Activated CD4-positive, alpha-beta memory T cell treated with anti-CD3 and anti-CD28 coated beads for 36 hours (primary cell): ENCODE measurements around the gene CLK1. TPM values are rescaled to one million over a fixed set of nuclear protein-coding genes. Genes with fewer than 3 reads are reported as not detected.
"Not testable (repeated sequence)": the region's sequence is repeated elsewhere in the genome, so short reads cannot be mapped to it uniquely, and the experiment has no call there.

Experiments
- CTCF ChIA-PET: fragments of 350-600 bp; sonication (Branson Sonifier 250); formaldehyde crosslinking; loops from one replicate; lab custom pipeline; 2021; ENCODE audit warnings: antibody characterized with exemption, inconsistent platforms; lab: Charles Lee
- POLR2A ChIA-PET: fragments of 350-600 bp; sonication (Branson Sonifier 250); formaldehyde crosslinking; loops from one replicate; lab custom pipeline; 2021; ENCODE audit warnings: antibody characterized with exemption; lab: Charles Lee
- DNase-seq: peaks from one replicate; pipeline ENCODE4 v3.0.0-alpha.2; 2020
- H3K27ac Mint-ChIP-seq: one replicate; pipeline ENCODE4 v1.8.0; 2021; ENCODE audit warnings: mixed read lengths
- H3K27me3 Mint-ChIP-seq: one replicate; pipeline ENCODE4 v1.8.0; 2021; ENCODE audit warnings: mixed read lengths
- H3K36me3 Mint-ChIP-seq: one replicate; pipeline ENCODE4 v1.8.0; 2021; ENCODE audit warnings: mixed read lengths
- H3K4me1 Mint-ChIP-seq: one replicate; pipeline ENCODE4 v1.8.0; 2021; ENCODE audit warnings: low read depth, mixed read lengths
- H3K4me3 Mint-ChIP-seq: one replicate; pipeline ENCODE4 v1.8.0; 2021; ENCODE audit warnings: mild to moderate bottlenecking, mixed read lengths
- H3K9me3 Mint-ChIP-seq: one replicate; pipeline ENCODE4 v1.8.0; 2021; ENCODE audit warnings: mixed read lengths
- intact Hi-C: fragments of 100-400 bp; cut with micrococcal nuclease; formaldehyde crosslinking; loops from one replicate; pipeline ENCODE4 v1.15.1; 2023
- total RNA-seq, 2 experiments: library from RNA; stranded (reverse); gene quantifications; one replicate each; pipeline ENCODE4 v1.2.3, GENCODE V29; 2021

CLK1 gene
- total RNA-seq: 100 to 1,000 TPM; 112 to 114 TPM

- peak within 1 kb of the TSS; percentile 87 for H3K4me3 Mint-ChIP-seq
- peaks cover 47% of the 10 kb centered on the region for H3K36me3 Mint-ChIP-seq
- H3K27me3 Mint-ChIP-seq: no peaks in the 10 kb centered on the region
- CTCF ChIA-PET: interaction anchor here (0.6 to 1.9 kb wide), 9 partner anchors 25 to 369 kb away, joined by 3 to 7 read pairs (median 4); partner anchors contain the start of genes NIF3L1 and PPIL3
- H3K4me1 Mint-ChIP-seq: peaks cover 36% of the 10 kb centered on the region
- DNase-seq: peak; percentile 98
- H3K27ac Mint-ChIP-seq: peak within 1 kb of the TSS; percentile 100
- no peaks in the 10 kb centered on the region for H3K9me3 Mint-ChIP-seq
- intact Hi-C loops: loop anchor here (1.0 to 5.0 kb wide), 4 partner anchors 25 to 337 kb away; partner anchors contain the start of genes CFLAR, HYCC2, NIF3L1 and PPIL3
- POLR2A ChIA-PET: interaction anchor here (0.6 to 3.0 kb wide), 24 partner anchors 14 to 1403 kb away, joined by 3 to 54 read pairs (median 6); partner anchors contain the start of genes BZW1, CASP10, CASP8 and CFLAR
Observed at GRCh38 chr2:200864176-200865034, at the start of gene CLK1. Gene CLK1, minus strand, starts transcription at chr2:200864658. Its CDS starts 2,796 bp downstream, at chr2:200861862.

- DNase-seq: no peak
- ChIA-PET POLR2A (no interaction called here), CTCF (interaction anchor here (0.8 kb wide), 1 partner anchor 8 kb away, joined by 3 read pairs; no protein-coding TSS in a partner anchor)
- Mint-ChIP-seq H3K36me3 (peaks cover 28% of the 10 kb centered on the region), H3K27me3 (no peaks in the 10 kb centered on the region), H3K4me3 (no peak overlapping the region), H3K4me1 (peaks cover 2% of the 10 kb centered on the region), H3K27ac (no peak overlapping the region), H3K9me3 (no peaks in the 10 kb centered on the region)
- intact Hi-C loops: no loop called here
Observed at GRCh38 chr2:200913654-200914053, 49.2 kb upstream of the CLK1 start.

- no peak overlapping the region for H3K4me3 Mint-ChIP-seq
- H3K4me1 Mint-ChIP-seq: peaks cover 2% of the 10 kb centered on the region
- peaks cover 27% of the 10 kb centered on the region for H3K36me3 Mint-ChIP-seq
- CTCF ChIA-PET: no interaction called here
- no peaks in the 10 kb centered on the region for H3K27me3 Mint-ChIP-seq
- intact Hi-C loops: no loop called here
- H3K9me3 Mint-ChIP-seq: no peaks in the 10 kb centered on the region
- H3K27ac Mint-ChIP-seq: no peak overlapping the region
- POLR2A ChIA-PET: no interaction called here
- no peak for DNase-seq
Observed at GRCh38 chr2:200909958-200910357, 45.5 kb upstream of the CLK1 start.

- ChIA-PET CTCF (interaction anchor here (0.7 to 5.1 kb wide), 17 partner anchors 8 to 327 kb away, joined by 3 to 72 read pairs (median 4); partner anchors contain the start of genes CASP10, HYCC2 and NDUFB3), POLR2A (interaction anchor here (0.6 to 1.0 kb wide), 2 partner anchors 16 to 225 kb away, joined by 3 to 5 read pairs; no protein-coding TSS in a partner anchor)
- intact Hi-C loops: loop anchor here (1.0 kb wide), 2 partner anchors 164 to 272 kb away; no protein-coding TSS in a partner anchor
- H3K36me3 Mint-ChIP-seq: peaks cover 16% of the 10 kb centered on the region
- DNase-seq: peak; percentile 78
- H3K9me3 Mint-ChIP-seq: no peaks in the 10 kb centered on the region
- peak overlapping the region; percentile 38 for H3K27ac Mint-ChIP-seq
- H3K4me3 Mint-ChIP-seq: no peak overlapping the region
- no peaks in the 10 kb centered on the region for H3K27me3 Mint-ChIP-seq
- H3K4me1 Mint-ChIP-seq: peaks cover 6% of the 10 kb centered on the region
Observed at GRCh38 chr2:200905618-200906296, 41.3 kb upstream of the CLK1 start.

GRCh38 chr2:200901459-200902072, 37.1 kb upstream of the CLK1 start:
- DNase-seq: peak; percentile 79
- Mint-ChIP-seq H3K9me3 (no peaks in the 10 kb centered on the region), H3K4me1 (peaks cover 9% of the 10 kb centered on the region), H3K27me3 (no peaks in the 10 kb centered on the region), H3K4me3 (no peak overlapping the region), H3K27ac (peak overlapping the region; percentile 69), H3K36me3 (peaks cover 20% of the 10 kb centered on the region)
- CTCF ChIA-PET: interaction anchor here (0.6 to 2.2 kb wide), 27 partner anchors 9 to 463 kb away, joined by 3 to 31 read pairs (median 4); partner anchors contain the start of genes CFLAR, NIF3L1 and PPIL3
- POLR2A ChIA-PET: interaction anchor here (0.8 to 1.2 kb wide), 2 partner anchors 11 to 215 kb away, joined by 3 read pairs; no protein-coding TSS in a partner anchor
- intact Hi-C loops: loop anchor here (1.0 to 2.0 kb wide), 6 partner anchors 21 to 331 kb away; no protein-coding TSS in a partner anchor

GRCh38 chr2:200899482-200899881, 35.0 kb upstream of the CLK1 start:
- Mint-ChIP-seq H3K4me3 (no peak overlapping the region), H3K27me3 (no peaks in the 10 kb centered on the region), H3K36me3 (peaks cover 26% of the 10 kb centered on the region), H3K9me3 (no peaks in the 10 kb centered on the region), H3K4me1 (peaks cover 9% of the 10 kb centered on the region), H3K27ac (no peak overlapping the region)
- CTCF ChIA-PET: interaction anchor here (0.9 to 1.5 kb wide), 2 partner anchors 10 to 333 kb away, joined by 3 to 6 read pairs; partner anchors contain the start of gene NIF3L1
- POLR2A ChIA-PET: no interaction called here
- intact Hi-C loops: no loop called here
- no peak for DNase-seq

- Mint-ChIP-seq H3K36me3 (peaks cover 29% of the 10 kb centered on the region), H3K4me3 (peak within 1 kb of the TSS; percentile 98), H3K9me3 (no peaks in the 10 kb centered on the region), H3K27ac (peak within 1 kb of the TSS; percentile 100), H3K4me1 (peaks cover 44% of the 10 kb centered on the region), H3K27me3 (no peaks in the 10 kb centered on the region)
- peak; percentile 99 for DNase-seq
- CTCF ChIA-PET: interaction anchor here (0.9 to 2.0 kb wide), 10 partner anchors 10 to 373 kb away, joined by 4 to 14 read pairs (median 6); partner anchors contain the start of genes CASP10 and CLK1
- intact Hi-C loops: loop anchor here (1.0 to 10.0 kb wide), 12 partner anchors 25 to 476 kb away; partner anchors contain the start of genes BZW1, CLK1, HYCC2 and ORC2
- POLR2A ChIA-PET: interaction anchor here (0.7 to 2.0 kb wide), 22 partner anchors 14 to 345 kb away, joined by 3 to 54 read pairs (median 4); partner anchors contain the start of genes CASP10, CFLAR, CLK1 and ORC2
Observed at GRCh38 chr2:200888704-200889625, 24.5 kb upstream of the CLK1 start, which contains the start of the genes NIF3L1 and PPIL3. Gene NIF3L1, plus strand, starts transcription at chr2:200889371. Its CDS starts 2,573 bp downstream, at chr2:200891944. Gene PPIL3, minus strand, starts transcription at chr2:200889077. Its CDS starts 1,462 bp downstream, at chr2:200887615.

GRCh38 chr2:200881715-200882249, 17.3 kb upstream of the CLK1 start:
- peaks cover 16% of the 10 kb centered on the region for H3K4me1 Mint-ChIP-seq
- H3K27me3 Mint-ChIP-seq, H3K9me3 Mint-ChIP-seq, CTCF ChIA-PET, H3K27ac Mint-ChIP-seq, DNase-seq, H3K4me3 Mint-ChIP-seq, POLR2A ChIA-PET: not testable (repeated sequence)
- intact Hi-C loops: loop anchor here (10.0 kb wide), 1 partner anchor 483 kb away; no protein-coding TSS in a partner anchor
- H3K36me3 Mint-ChIP-seq: peaks cover 41% of the 10 kb centered on the region

- Mint-ChIP-seq H3K4me1 (peaks cover 6% of the 10 kb centered on the region), H3K36me3 (peaks cover 42% of the 10 kb centered on the region), H3K4me3 (no peak overlapping the region), H3K9me3 (no peaks in the 10 kb centered on the region), H3K27me3 (no peaks in the 10 kb centered on the region), H3K27ac (no peak overlapping the region)
- intact Hi-C loops: no loop called here
- no peak for DNase-seq
- POLR2A ChIA-PET: interaction anchor here (1.1 kb wide), 1 partner anchor 13 kb away, joined by 3 read pairs; the partner anchor contains the start of gene CLK1
- CTCF ChIA-PET: no interaction called here
Observed at GRCh38 chr2:200878289-200878880, 13.9 kb upstream of the CLK1 start.
